CD14-positive monocyte (primary cell): ENCODE data around the gene PDE7B. TPM values are rescaled to one million over a fixed set of nuclear protein-coding genes. Genes with fewer than 3 reads are reported as not detected.

Experiments used
- DNase-seq, 3 donors: peaks; one replicate each; pipeline ENCODE4 v3.0.0-alpha.2; 2011 to 2022
- H2AFZ ChIP-seq: 2 replicates; pipeline ENCODE4 v1.6.0; 2012; ENCODE audit warnings: mild to moderate bottlenecking, low read depth, low read length, inconsistent platforms; ENCODE audit not compliant: insufficient read depth, poor library complexity, severe bottlenecking
- H3K27ac ChIP-seq, 2 donors: 1 replicate in 1 of 2; 2 replicates in 1 of 2; pipeline ENCODE4 v1.5.1; 2012 to 2013; ENCODE audit warnings: low read length in 2 of 2, control low read depth in 1 of 2, inconsistent platforms in 1 of 2, low read depth in 1 of 2, mild to moderate bottlenecking in 1 of 2
- H3K27me3 ChIP-seq, 2 donors: one replicate each; pipeline versions ENCODE4 v1.6.0 to v1.6.1; 2011 to 2013; ENCODE audit warnings: low read length in 2 of 2; ENCODE audit not compliant: control insufficient read depth in 2 of 2, insufficient read depth in 2 of 2
- H3K36me3 ChIP-seq, 2 donors: replicated peaks in 1 of 2; 1 replicate in 1 of 2; 2 replicates in 1 of 2; pipeline versions ENCODE4 v1.5.1 to v1.6.1; 2012 to 2013; ENCODE audit warnings: low read length in 2 of 2, control low read depth in 1 of 2, inconsistent platforms in 1 of 2, mild to moderate bottlenecking in 1 of 2; ENCODE audit not compliant: insufficient read depth in 2 of 2, control insufficient read depth in 1 of 2
- H3K4me1 ChIP-seq, 2 donors: 1 replicate in 1 of 2; 2 replicates in 1 of 2; pipeline versions ENCODE4 v1.5.1 to v1.6.1; 2012 to 2013; ENCODE audit warnings: low read length in 2 of 2, control low read depth in 1 of 2, inconsistent platforms in 1 of 2, mild to moderate bottlenecking in 1 of 2, moderate library complexity in 1 of 2; ENCODE audit not compliant: insufficient read depth in 2 of 2, control insufficient read depth in 1 of 2
- H3K4me2 ChIP-seq: replicated peaks from 2 replicates; pipeline ENCODE3; 2012; ENCODE audit warnings: low read length, moderate library complexity, mild to moderate bottlenecking; ENCODE audit not compliant: poor library complexity, severe bottlenecking; ENCODE audit errors: extremely low read depth
- H3K4me3 ChIP-seq, 3 experiments: fragments of 200-600 bp in 1 of 3; sonication (generic) in 1 of 3; replicated peaks in 1 of 3; 1 replicate in 2 of 3; 2 replicates in 1 of 3; pipeline ENCODE4 v1.5.1; 2011 to 2013; ENCODE audit warnings: low read length in 3 of 3, mild to moderate bottlenecking in 3 of 3, control low read depth in 2 of 3, low read depth in 2 of 3, inconsistent platforms in 1 of 3, moderate library complexity in 1 of 3
- H3K79me2 ChIP-seq: 2 replicates; pipeline ENCODE4 v1.6.0; 2012; ENCODE audit warnings: mild to moderate bottlenecking, control low read depth, inconsistent platforms, low read length, moderate library complexity; ENCODE audit not compliant: insufficient read depth
- H3K9ac ChIP-seq: 2 replicates; pipeline ENCODE4 v1.6.0; 2017; ENCODE audit warnings: low read length, mild to moderate bottlenecking; ENCODE audit not compliant: insufficient read depth, poor library complexity, severe bottlenecking
- H3K9me3 ChIP-seq, 2 donors: replicated peaks in 1 of 2; 1 replicate in 1 of 2; 2 replicates in 1 of 2; pipeline versions ENCODE4 v1.5.1 to v1.6.1; 2012 to 2013; ENCODE audit warnings: low read length in 2 of 2, control low read depth in 1 of 2; ENCODE audit not compliant: control insufficient read depth in 1 of 2, insufficient read depth in 1 of 2
- H4K20me1 ChIP-seq: 2 replicates; pipeline ENCODE4 v1.6.0; 2012; ENCODE audit warnings: mild to moderate bottlenecking, low read length, control low read depth, moderate library complexity; ENCODE audit not compliant: insufficient read depth
- H3K27ac Mint-ChIP-seq, 7 donors: one replicate each; pipeline ENCODE4 v1.8.0; 2020; ENCODE audit warnings: mild to moderate bottlenecking in 7 of 7, mixed read lengths in 7 of 7, moderate library complexity in 6 of 7, inconsistent platforms in 2 of 7
- H3K27me3 Mint-ChIP-seq, 3 donors: one replicate each; pipeline ENCODE4 v1.8.0; 2021 to 2022; ENCODE audit warnings: low read depth in 3 of 3, mild to moderate bottlenecking in 3 of 3, mixed read lengths in 3 of 3, moderate library complexity in 3 of 3, inconsistent platforms in 1 of 3
- H3K36me3 Mint-ChIP-seq, 2 donors: one replicate each; pipeline ENCODE4 v1.8.0; 2020; ENCODE audit warnings: mixed read lengths in 2 of 2, inconsistent platforms in 1 of 2, mild to moderate bottlenecking in 1 of 2
- H3K4me1 Mint-ChIP-seq: one replicate; pipeline ENCODE4 v1.8.0; 2020; ENCODE audit warnings: mild to moderate bottlenecking, mixed read lengths
- H3K4me3 Mint-ChIP-seq, 2 donors: one replicate each; pipeline ENCODE4 v1.8.0; 2020; ENCODE audit warnings: mild to moderate bottlenecking in 2 of 2, mixed read lengths in 2 of 2, moderate library complexity in 1 of 2
- H3K9me3 Mint-ChIP-seq, 7 donors: one replicate each; pipeline ENCODE4 v1.8.0; 2020 to 2022; ENCODE audit warnings: mixed read lengths in 7 of 7, mild to moderate bottlenecking in 6 of 7, moderate library complexity in 6 of 7, inconsistent platforms in 2 of 7
- CTCF ChIP-seq: fragments of 200-600 bp; IDR thresholded peaks from one replicate; pipeline ENCODE4 v1.8.0; 2022; ENCODE audit warnings: antibody characterized with exemption, mild to moderate bottlenecking
- WGBS: methylation state at CpG from one replicate; pipeline ENCODE4 v1.1.5; 2013; ENCODE audit warnings: missing lambda C conversion rate; ENCODE audit not compliant: insufficient coverage; 5-methylcytosine and 5-hydroxymethylcytosine counted together
- intact Hi-C, 2 donors: fragments of 100-400 bp; cut with micrococcal nuclease; formaldehyde crosslinking; loops; one replicate each; pipeline versions ENCODE4 v1.15.0 to v1.15.1; 2023
- polyA plus RNA-seq, 3 donors: library from polyadenylated mRNA; depleted of rRNA in 1 of 3; unstranded in 2 of 3; stranded (reverse) in 1 of 3; fragments of 300-500 nt in 2 of 3; fragments of >200 nt in 1 of 3; fragmentation: Illumina TruSeq in 2 of 3; gene quantifications; 1 replicate in 2 of 3; 2 replicates in 1 of 3; pipeline ENCODE4 v1.2.3, GENCODE V29; 2012 to 2021

PDE7B gene
- polyA plus RNA-seq, 3 donors = 0.37 to 1.1 (median 0.89) TPM

- Histone ChIP-seq H3K27ac (no peak overlapping the region), H4K20me1 (no peaks in the 10 kb centered on the region), H3K9me3 (no peaks in the 10 kb centered on the region), H3K4me1 (peaks cover 0 to 6% of the 10 kb centered on the region in 2 donors), H3K9ac (no peak overlapping the region), H2AFZ (no peak overlapping the region), H3K79me2 (no peaks in the 10 kb centered on the region), H3K4me3 (no peak overlapping the region), H3K4me2 (no peak overlapping the region), H3K36me3 (no peaks in the 10 kb centered on the region), H3K27me3 (no peaks in the 10 kb centered on the region)
- H3K4me3 Mint-ChIP-seq = no peak overlapping the region
- peaks cover 0 to 2% (median 2%) of the 10 kb centered on the region in 3 donors for H3K27me3 Mint-ChIP-seq
- TF ChIP-seq CTCF = no peak
- intact Hi-C loops = no loop called here
- H3K9me3 Mint-ChIP-seq = peaks cover 0 to 5% (median 0%) of the 10 kb centered on the region in 7 donors
- no peaks in the 10 kb centered on the region for H3K36me3 Mint-ChIP-seq
- H3K27ac Mint-ChIP-seq = peak overlapping the region in 1 of 7 donors; percentile 26
- H3K4me1 Mint-ChIP-seq = peaks cover 13% of the 10 kb centered on the region
- no peak for DNase-seq
- 80% methylated on average over 1 of the region's 3 CpGs for WGBS
Observed at GRCh38 chr6:136112262-136112661, 260.8 kb downstream of the PDE7B start.

- no peaks in the 10 kb centered on the region for H3K9me3 ChIP-seq
- intact Hi-C loops = no loop called here
- DNase-seq = peak; percentile 60 to 77 (median 66)
- 4% methylated on average over 3 of the region's 5 CpGs for WGBS
- Mint-ChIP-seq H3K27ac (peak overlapping the region; percentile 43 to 81 (median 69)), H3K27me3 (peaks cover 0 to 2% (median under 1%) of the 10 kb centered on the region in 3 donors), H3K36me3 (no peaks in the 10 kb centered on the region), H3K4me1 (peaks cover 9% of the 10 kb centered on the region), H3K9me3 (peaks cover 0 to 4% (median 0%) of the 10 kb centered on the region in 7 donors), H3K4me3 (peak overlapping the region in 1 of 2 donors; percentile 44)
- H3K4me2 ChIP-seq = no peak overlapping the region
- peaks cover 0 to 6% of the 10 kb centered on the region in 2 donors for H3K4me1 ChIP-seq
- no peaks in the 10 kb centered on the region for H3K27me3 ChIP-seq
- H3K27ac ChIP-seq = no peak overlapping the region
- H4K20me1 ChIP-seq = no peaks in the 10 kb centered on the region
- H3K9ac ChIP-seq = no peak overlapping the region
- peak overlapping the region; percentile 33 for H2AFZ ChIP-seq
- no peaks in the 10 kb centered on the region for H3K36me3 ChIP-seq
- no peak overlapping the region for H3K4me3 ChIP-seq
- TF ChIP-seq CTCF = no peak
- H3K79me2 ChIP-seq = no peaks in the 10 kb centered on the region
Observed at GRCh38 chr6:136113736-136114173, 262.3 kb downstream of the PDE7B start.
